PFSK-1 (cell line): Measurements from ENCODE around the gene APBA2.

ENCODE experiments used
- POLR2AphosphoS5 ChIP-seq: IDR thresholded peaks from 2 replicates; pipeline ENCODE4 v1.6.1; 2012; ENCODE audit warnings: low read depth, mild to moderate bottlenecking, control low read depth, low read length, moderate library complexity
- SIN3A ChIP-seq: IDR thresholded peaks from 2 replicates; pipeline ENCODE4 v1.6.1; 2012; ENCODE audit warnings: mild to moderate bottlenecking, low read length, moderate library complexity, borderline replicate concordance; ENCODE audit not compliant: insufficient read depth
- TF ChIP-seq, protein P1 (sequence below), 2 experiments: IDR thresholded peaks; 2 replicates each; pipeline versions ENCODE4 v1.6.1 to v1.8.0; 2011 to 2012; ENCODE audit warnings: low read depth in 2 of 2, low read length in 2 of 2, control low read depth in 1 of 2, inconsistent platforms in 1 of 2, mild to moderate bottlenecking in 1 of 2, moderate library complexity in 1 of 2; ENCODE audit not compliant: insufficient read depth in 1 of 2

DNA sequence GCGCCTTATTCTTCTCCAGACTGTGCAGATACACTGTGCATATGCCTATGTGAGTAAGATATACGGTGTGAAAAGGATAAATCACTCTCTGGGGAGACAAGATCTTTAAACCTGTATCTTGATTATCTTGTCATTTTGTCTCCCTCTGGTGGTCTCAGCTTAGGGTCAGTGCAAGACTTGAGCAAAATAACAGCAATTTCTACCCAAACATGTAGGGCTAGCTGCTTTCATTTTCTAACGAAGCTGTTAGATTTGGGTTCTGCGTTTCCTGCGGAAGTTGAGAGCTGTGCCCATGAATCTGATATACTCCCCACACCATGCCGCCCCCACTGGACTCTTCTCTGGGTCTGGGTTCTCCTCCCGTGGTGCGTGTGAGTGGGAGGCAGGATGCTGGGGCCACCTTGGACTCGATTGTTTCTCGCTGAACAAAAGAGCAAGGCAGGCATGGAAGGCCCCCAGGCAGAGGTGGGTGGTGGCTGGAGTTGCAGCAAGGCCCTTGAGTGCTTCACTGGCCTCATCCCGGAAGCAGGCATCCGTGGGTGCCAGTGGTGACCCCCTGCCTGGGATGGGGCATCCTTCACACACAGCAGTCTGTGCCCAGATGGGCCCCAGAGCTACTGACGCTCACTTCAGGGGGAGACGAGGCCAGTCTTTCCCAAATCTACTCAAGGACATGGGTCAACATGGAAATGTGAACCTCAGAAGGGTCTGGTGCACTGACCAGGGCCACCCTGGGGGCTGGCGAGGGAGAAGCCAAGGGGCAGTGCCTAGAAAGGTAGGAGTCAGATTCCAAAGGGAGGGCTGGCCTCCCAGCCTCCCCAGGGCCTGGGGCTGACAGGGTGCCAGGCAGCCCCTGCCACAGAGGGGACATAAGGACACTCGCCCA lies 204.2 kb downstream of the APBA2 start:
- TF ChIP-seq POLR2AphosphoS5 (no peak), SIN3A (no peak)
- TF ChIP-seq, protein P1, sequence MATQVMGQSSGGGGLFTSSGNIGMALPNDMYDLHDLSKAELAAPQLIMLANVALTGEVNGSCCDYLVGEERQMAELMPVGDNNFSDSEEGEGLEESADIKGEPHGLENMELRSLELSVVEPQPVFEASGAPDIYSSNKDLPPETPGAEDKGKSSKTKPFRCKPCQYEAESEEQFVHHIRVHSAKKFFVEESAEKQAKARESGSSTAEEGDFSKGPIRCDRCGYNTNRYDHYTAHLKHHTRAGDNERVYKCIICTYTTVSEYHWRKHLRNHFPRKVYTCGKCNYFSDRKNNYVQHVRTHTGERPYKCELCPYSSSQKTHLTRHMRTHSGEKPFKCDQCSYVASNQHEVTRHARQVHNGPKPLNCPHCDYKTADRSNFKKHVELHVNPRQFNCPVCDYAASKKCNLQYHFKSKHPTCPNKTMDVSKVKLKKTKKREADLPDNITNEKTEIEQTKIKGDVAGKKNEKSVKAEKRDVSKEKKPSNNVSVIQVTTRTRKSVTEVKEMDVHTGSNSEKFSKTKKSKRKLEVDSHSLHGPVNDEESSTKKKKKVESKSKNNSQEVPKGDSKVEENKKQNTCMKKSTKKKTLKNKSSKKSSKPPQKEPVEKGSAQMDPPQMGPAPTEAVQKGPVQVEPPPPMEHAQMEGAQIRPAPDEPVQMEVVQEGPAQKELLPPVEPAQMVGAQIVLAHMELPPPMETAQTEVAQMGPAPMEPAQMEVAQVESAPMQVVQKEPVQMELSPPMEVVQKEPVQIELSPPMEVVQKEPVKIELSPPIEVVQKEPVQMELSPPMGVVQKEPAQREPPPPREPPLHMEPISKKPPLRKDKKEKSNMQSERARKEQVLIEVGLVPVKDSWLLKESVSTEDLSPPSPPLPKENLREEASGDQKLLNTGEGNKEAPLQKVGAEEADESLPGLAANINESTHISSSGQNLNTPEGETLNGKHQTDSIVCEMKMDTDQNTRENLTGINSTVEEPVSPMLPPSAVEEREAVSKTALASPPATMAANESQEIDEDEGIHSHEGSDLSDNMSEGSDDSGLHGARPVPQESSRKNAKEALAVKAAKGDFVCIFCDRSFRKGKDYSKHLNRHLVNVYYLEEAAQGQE (IDR thresholded peaks at IDR 0.05; ENCODE audit: insufficient read depth in 1 of 2, low read depth in 2 of 2, low read length in 2 of 2), result no peak
